BLaER1 treated with 17β-estradiol and CSF1 and Interleukin-3, amounts not matched to agents 10 nM and 100 nM (cell line): ENCODE data around the gene PARD3.

Experiments used
- H3K27ac ChIP-seq, 11 experiments: shearing (Covaris generic); formaldehyde crosslinking; 2 replicates each; pipeline ENCODE4 v1.8.1; 2022
- H3K27me3 ChIP-seq, 11 experiments: shearing (Covaris generic); formaldehyde crosslinking; 2 replicates each; pipeline ENCODE4 v1.8.1; 2022
- H3K36me3 ChIP-seq, 11 experiments: shearing (Covaris generic); formaldehyde crosslinking; 2 replicates each; pipeline ENCODE4 v1.8.1; 2022
- H3K4me1 ChIP-seq, 10 experiments: shearing (Covaris generic); formaldehyde crosslinking; 2 replicates each; pipeline ENCODE4 v1.8.1; 2022
- H3K4me2 ChIP-seq, 11 experiments: shearing (Covaris generic); formaldehyde crosslinking; 2 replicates each; pipeline ENCODE4 v1.8.1; 2022
- H3K4me3 ChIP-seq, 10 experiments: shearing (Covaris generic); formaldehyde crosslinking; 2 replicates each; pipeline ENCODE4 v1.8.1; 2022
- H3K9ac ChIP-seq, 11 experiments: shearing (Covaris generic); formaldehyde crosslinking; 2 replicates each; pipeline ENCODE4 v1.8.1; 2022
- H3K9me3 ChIP-seq, 11 experiments: shearing (Covaris generic); formaldehyde crosslinking; replicated peaks in 1 of 11; 2 replicates each; pipeline ENCODE4 v1.8.1; 2022
- H4K20me1 ChIP-seq, 11 experiments: shearing (Covaris generic); formaldehyde crosslinking; 2 replicates each; pipeline ENCODE4 v1.8.1; 2022
- Cebpa-rat ChIP-seq, 11 experiments: shearing (Covaris generic); IDR thresholded peaks; 2 replicates each; pipeline ENCODE4 v1.8.1; 2022

The PARD3 gene

DNA sequence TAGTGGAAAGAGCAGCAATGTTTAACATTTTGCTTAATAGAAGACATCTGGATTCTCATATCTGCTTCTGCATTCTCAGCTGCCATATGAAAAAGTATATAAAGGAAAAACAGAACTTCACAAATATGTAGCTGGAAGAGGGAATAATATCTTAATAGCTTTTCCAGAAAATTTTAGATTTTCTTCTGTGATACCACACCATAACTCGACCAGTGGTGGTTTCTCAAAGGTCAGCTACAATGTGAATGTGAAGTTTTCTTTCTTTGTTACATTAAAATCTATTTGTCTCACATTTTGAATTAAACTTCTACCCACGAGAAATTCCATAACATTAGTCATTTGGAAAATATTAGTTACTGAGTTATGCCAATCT is 339.8 kb downstream of the PARD3 start:
- Histone ChIP-seq H3K27ac (no peak overlapping the region), H3K9me3 (no peaks in the 10 kb centered on the region), H3K4me2 (no peak overlapping the region), H4K20me1 (peaks cover 0 to 6% (median 0%) of the 10 kb centered on the region in 11 experiments; a peak in 1 of 22 replicates), H3K4me3 (no peak overlapping the region), H3K4me1 (no peaks in the 10 kb centered on the region), H3K27me3 (no peaks in the 10 kb centered on the region), H3K36me3 (peaks cover 0 to 1% (median 0%) of the 10 kb centered on the region in 11 experiments; a peak in 2 of 22 replicates), H3K9ac (no peak overlapping the region)
- no peak for TF ChIP-seq Cebpa-rat (IDR thresholded peaks at IDR 0.05)

GRCh38 chr10:34474555-34475273 is 340.4 kb downstream of the PARD3 start:
- Histone ChIP-seq H4K20me1 (peaks cover 0 to 2% (median 0%) of the 10 kb centered on the region in 11 experiments; a peak in 1 of 22 replicates), H3K9ac (no peak overlapping the region), H3K9me3 (no peaks in the 10 kb centered on the region), H3K4me2 (no peak overlapping the region), H3K4me3 (no peak overlapping the region), H3K27ac (no peak overlapping the region), H3K36me3 (peaks cover 0 to 6% (median 0%) of the 10 kb centered on the region in 11 experiments; a peak in 7 of 22 replicates), H3K27me3 (no peaks in the 10 kb centered on the region), H3K4me1 (no peaks in the 10 kb centered on the region)
- no peak for TF ChIP-seq Cebpa-rat (IDR thresholded peaks at IDR 0.05)

DNA sequence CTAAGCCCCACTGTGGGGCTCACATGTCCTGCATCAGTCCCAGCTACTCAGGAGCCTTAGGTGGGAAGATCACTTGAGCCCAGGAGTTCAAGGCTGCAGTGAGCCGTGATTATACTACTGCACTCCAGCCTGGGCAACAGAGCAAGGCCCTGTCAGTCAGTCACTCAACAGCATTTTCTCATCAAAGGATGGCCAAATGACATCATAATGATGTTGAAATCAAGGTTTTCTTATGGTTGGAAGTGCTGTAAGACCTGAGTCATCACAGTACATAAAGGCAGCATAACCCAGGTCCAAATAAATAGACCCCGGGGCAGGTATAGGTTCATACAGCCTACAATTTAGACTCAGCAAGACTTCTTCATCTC is 341.1 kb downstream of the PARD3 start:
- no peaks in the 10 kb centered on the region for H3K4me1 ChIP-seq
- no peak overlapping the region for H3K9ac ChIP-seq
- no peak for TF ChIP-seq Cebpa-rat (IDR thresholded peaks at IDR 0.05)
- H3K27ac ChIP-seq, result no peak overlapping the region
- no peaks in the 10 kb centered on the region for H4K20me1 ChIP-seq
- H3K36me3 ChIP-seq, result peaks cover 0 to 13% (median 3%) of the 10 kb centered on the region in 11 experiments; a peak in 9 of 22 replicates
- H3K9me3 ChIP-seq, result no peaks in the 10 kb centered on the region
- H3K4me2 ChIP-seq, result no peak overlapping the region
- H3K4me3 ChIP-seq, result no peak overlapping the region
- H3K27me3 ChIP-seq, result no peaks in the 10 kb centered on the region

- H3K4me3 ChIP-seq, result no peak overlapping the region
- no peaks in the 10 kb centered on the region for H3K9me3 ChIP-seq
- H3K27ac ChIP-seq, result no peak overlapping the region
- no peak for TF ChIP-seq Cebpa-rat (IDR thresholded peaks at IDR 0.05)
- no peaks in the 10 kb centered on the region for H3K27me3 ChIP-seq
- no peaks in the 10 kb centered on the region for H3K4me1 ChIP-seq
- no peak overlapping the region for H3K9ac ChIP-seq
- no peak overlapping the region for H3K4me2 ChIP-seq
- peaks cover 0 to 15% (median 4%) of the 10 kb centered on the region in 11 experiments; a peak in 9 of 22 replicates for H3K36me3 ChIP-seq
- no peaks in the 10 kb centered on the region for H4K20me1 ChIP-seq
Measured at GRCh38 chr10:34473174-34474008, 341.7 kb downstream of the PARD3 start.

DNA sequence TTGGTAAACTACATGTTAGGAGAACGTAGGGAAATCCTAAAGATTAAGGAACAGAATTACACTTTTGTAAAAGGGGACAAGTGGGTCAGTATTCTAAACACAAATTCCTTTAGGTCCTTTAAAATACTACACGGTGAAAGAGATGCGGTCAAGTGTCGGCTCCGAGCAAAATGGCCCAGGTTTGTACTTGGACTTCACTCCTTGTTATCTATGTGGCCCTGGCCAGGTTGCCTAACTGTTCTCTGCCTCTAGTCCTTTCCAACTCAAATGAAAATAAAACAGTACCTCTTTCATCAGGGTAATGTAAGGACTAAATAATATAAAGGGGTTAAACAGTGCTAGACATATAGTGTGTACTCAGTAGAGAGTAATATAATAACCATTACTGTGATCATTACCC is 344.8 kb downstream of the PARD3 start:
- Histone ChIP-seq H3K36me3 (peaks cover 0 to 25% (median 4%) of the 10 kb centered on the region in 11 experiments; a peak in 12 of 22 replicates), H3K4me3 (no peak overlapping the region), H3K9ac (no peak overlapping the region), H3K27ac (no peak overlapping the region), H4K20me1 (no peaks in the 10 kb centered on the region), H3K4me2 (no peak overlapping the region), H3K27me3 (no peaks in the 10 kb centered on the region), H3K9me3 (no peaks in the 10 kb centered on the region), H3K4me1 (no peaks in the 10 kb centered on the region)
- TF ChIP-seq Cebpa-rat (IDR thresholded peaks at IDR 0.05), result no peak

GRCh38 chr10:34469446-34469845 is 345.6 kb downstream of the PARD3 start:
- Histone ChIP-seq H3K36me3 (peaks cover 0 to 25% (median 4%) of the 10 kb centered on the region in 11 experiments; a peak in 12 of 22 replicates), H3K9ac (no peak overlapping the region), H4K20me1 (no peaks in the 10 kb centered on the region), H3K4me3 (no peak overlapping the region), H3K4me1 (no peaks in the 10 kb centered on the region), H3K4me2 (no peak overlapping the region), H3K27ac (no peak overlapping the region), H3K9me3 (no peaks in the 10 kb centered on the region), H3K27me3 (no peaks in the 10 kb centered on the region)
- TF ChIP-seq Cebpa-rat (IDR thresholded peaks at IDR 0.05), result no peak

DNA sequence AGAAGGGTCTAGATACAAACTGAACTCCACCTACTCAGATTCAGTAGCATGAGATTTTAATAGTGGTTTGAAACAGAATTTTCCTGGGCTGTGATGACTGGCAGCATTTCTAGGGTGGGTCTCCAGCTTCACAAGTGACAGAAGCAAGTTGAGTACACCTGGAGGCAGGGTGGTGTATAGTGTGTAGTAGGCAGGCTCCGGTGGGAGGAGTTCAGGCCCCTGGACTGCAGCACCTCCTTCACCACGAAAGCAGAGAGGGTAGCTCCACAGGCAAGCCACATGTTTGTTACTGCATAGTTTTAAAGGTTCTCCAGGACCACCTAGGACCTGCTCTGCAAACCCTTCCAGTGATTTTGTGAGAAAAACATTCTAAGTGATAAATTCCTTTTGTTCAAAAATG is 347.2 kb downstream of the PARD3 start:
- Histone ChIP-seq H3K36me3 (peaks cover 0 to 25% (median 4%) of the 10 kb centered on the region in 11 experiments; a peak in 12 of 22 replicates), H3K4me2 (no peak overlapping the region), H3K4me3 (no peak overlapping the region), H4K20me1 (no peaks in the 10 kb centered on the region), H3K27ac (no peak overlapping the region), H3K4me1 (no peaks in the 10 kb centered on the region), H3K9me3 (no peaks in the 10 kb centered on the region), H3K27me3 (no peaks in the 10 kb centered on the region), H3K9ac (no peak overlapping the region)
- no peak for TF ChIP-seq Cebpa-rat (IDR thresholded peaks at IDR 0.05)

DNA sequence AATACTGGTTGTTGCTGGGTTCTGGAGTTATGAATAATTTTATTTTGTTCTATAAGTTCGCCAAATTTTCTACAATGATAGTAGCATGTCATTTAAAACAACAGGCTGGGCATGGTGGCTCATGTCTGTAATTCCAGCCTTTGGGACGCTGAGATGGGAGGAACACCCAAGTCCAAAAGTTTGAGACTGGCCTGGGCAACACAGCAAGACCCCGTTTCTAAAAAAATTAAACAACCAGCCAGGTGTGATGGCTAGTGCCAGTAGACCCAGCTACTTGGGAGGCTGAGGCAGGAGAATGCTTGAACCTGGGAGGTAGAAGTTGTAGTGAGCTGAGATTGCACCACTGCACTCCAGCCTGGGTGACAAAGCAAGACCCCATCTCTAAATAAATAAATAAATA is 347.7 kb downstream of the PARD3 start:
- H3K27ac ChIP-seq, result no peak overlapping the region
- TF ChIP-seq Cebpa-rat (IDR thresholded peaks at IDR 0.05), result no peak
- H3K4me3 ChIP-seq, result no peak overlapping the region
- peaks cover 0 to 25% (median 4%) of the 10 kb centered on the region in 11 experiments; a peak in 12 of 22 replicates for H3K36me3 ChIP-seq
- no peaks in the 10 kb centered on the region for H4K20me1 ChIP-seq
- no peaks in the 10 kb centered on the region for H3K27me3 ChIP-seq
- H3K9ac ChIP-seq, result no peak overlapping the region
- H3K4me1 ChIP-seq, result no peaks in the 10 kb centered on the region
- H3K4me2 ChIP-seq, result no peak overlapping the region
- H3K9me3 ChIP-seq, result no peaks in the 10 kb centered on the region

- Histone ChIP-seq H3K9me3 (no peaks in the 10 kb centered on the region), H3K36me3 (peaks cover 0 to 25% (median 4%) of the 10 kb centered on the region in 11 experiments; a peak in 12 of 22 replicates), H3K4me3 (no peak overlapping the region), H3K4me2 (no peak overlapping the region), H3K9ac (no peak overlapping the region), H3K27ac (no peak overlapping the region), H3K27me3 (no peaks in the 10 kb centered on the region), H3K4me1 (no peaks in the 10 kb centered on the region), H4K20me1 (no peaks in the 10 kb centered on the region)
- TF ChIP-seq Cebpa-rat (IDR thresholded peaks at IDR 0.05), result no peak
Measured at GRCh38 chr10:34465678-34466077, 349.4 kb downstream of the PARD3 start.
